Panc1 (cell line): Measurements from ENCODE around the gene MYL2.

Experiments
- POLR2AphosphoS5 ChIP-seq: IDR thresholded peaks from 2 replicates; pipeline ENCODE4 v1.6.1; 2012; ENCODE audit warnings: mild to moderate bottlenecking, low read depth, low read length, moderate library complexity
- SIN3A ChIP-seq: IDR thresholded peaks from 2 replicates; pipeline ENCODE4 v1.6.1; 2012; ENCODE audit warnings: low read depth, mild to moderate bottlenecking, low read length, moderate library complexity, borderline replicate concordance; ENCODE audit not compliant: insufficient read depth
- TCF7L2 ChIP-seq: IDR thresholded peaks from 2 replicates; pipeline ENCODE4 v1.6.1; 2011; ENCODE audit warnings: mild to moderate bottlenecking, low read depth, low read length, inconsistent platforms
- TF ChIP-seq, protein P1 (sequence below): fragments of 450-650 bp; IDR thresholded peaks from 2 replicates; pipeline ENCODE4 v1.5.1; 2017; ENCODE audit warnings: mild to moderate bottlenecking
- TF ChIP-seq, protein P2 (sequence below), 2 experiments: IDR thresholded peaks; 2 replicates each; pipeline ENCODE4 v1.6.1; 2011 to 2012; ENCODE audit warnings: low read depth in 2 of 2, control low read depth in 1 of 2, low read length in 1 of 2, mild to moderate bottlenecking in 1 of 2, moderate library complexity in 1 of 2; ENCODE audit not compliant: insufficient read depth in 1 of 2

DNA sequence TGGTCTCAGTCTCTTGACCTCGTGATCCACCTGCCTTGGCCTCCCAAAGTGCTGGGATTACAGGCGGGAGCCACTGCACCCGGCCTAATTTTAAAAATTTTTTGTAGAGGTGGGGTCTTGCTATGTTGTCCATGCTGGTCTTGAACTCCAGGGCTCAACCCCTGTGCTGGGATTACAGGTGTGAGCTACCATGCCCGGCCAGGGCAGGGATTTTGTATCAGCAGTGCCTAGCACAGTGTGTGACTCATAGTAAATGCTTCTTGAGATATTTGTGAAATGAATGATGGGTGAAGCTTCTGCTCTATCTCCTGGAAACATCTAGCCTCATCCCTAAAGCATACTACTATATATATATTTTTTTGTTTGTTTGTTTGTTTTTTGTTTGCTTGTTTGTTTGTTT is 37.1 kb downstream of the MYL2 start:
- TF ChIP-seq, protein P1, sequence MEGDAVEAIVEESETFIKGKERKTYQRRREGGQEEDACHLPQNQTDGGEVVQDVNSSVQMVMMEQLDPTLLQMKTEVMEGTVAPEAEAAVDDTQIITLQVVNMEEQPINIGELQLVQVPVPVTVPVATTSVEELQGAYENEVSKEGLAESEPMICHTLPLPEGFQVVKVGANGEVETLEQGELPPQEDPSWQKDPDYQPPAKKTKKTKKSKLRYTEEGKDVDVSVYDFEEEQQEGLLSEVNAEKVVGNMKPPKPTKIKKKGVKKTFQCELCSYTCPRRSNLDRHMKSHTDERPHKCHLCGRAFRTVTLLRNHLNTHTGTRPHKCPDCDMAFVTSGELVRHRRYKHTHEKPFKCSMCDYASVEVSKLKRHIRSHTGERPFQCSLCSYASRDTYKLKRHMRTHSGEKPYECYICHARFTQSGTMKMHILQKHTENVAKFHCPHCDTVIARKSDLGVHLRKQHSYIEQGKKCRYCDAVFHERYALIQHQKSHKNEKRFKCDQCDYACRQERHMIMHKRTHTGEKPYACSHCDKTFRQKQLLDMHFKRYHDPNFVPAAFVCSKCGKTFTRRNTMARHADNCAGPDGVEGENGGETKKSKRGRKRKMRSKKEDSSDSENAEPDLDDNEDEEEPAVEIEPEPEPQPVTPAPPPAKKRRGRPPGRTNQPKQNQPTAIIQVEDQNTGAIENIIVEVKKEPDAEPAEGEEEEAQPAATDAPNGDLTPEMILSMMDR = no peak
- TF ChIP-seq POLR2AphosphoS5 (no peak), TCF7L2 (no peak), SIN3A (no peak)
- TF ChIP-seq, protein P2, sequence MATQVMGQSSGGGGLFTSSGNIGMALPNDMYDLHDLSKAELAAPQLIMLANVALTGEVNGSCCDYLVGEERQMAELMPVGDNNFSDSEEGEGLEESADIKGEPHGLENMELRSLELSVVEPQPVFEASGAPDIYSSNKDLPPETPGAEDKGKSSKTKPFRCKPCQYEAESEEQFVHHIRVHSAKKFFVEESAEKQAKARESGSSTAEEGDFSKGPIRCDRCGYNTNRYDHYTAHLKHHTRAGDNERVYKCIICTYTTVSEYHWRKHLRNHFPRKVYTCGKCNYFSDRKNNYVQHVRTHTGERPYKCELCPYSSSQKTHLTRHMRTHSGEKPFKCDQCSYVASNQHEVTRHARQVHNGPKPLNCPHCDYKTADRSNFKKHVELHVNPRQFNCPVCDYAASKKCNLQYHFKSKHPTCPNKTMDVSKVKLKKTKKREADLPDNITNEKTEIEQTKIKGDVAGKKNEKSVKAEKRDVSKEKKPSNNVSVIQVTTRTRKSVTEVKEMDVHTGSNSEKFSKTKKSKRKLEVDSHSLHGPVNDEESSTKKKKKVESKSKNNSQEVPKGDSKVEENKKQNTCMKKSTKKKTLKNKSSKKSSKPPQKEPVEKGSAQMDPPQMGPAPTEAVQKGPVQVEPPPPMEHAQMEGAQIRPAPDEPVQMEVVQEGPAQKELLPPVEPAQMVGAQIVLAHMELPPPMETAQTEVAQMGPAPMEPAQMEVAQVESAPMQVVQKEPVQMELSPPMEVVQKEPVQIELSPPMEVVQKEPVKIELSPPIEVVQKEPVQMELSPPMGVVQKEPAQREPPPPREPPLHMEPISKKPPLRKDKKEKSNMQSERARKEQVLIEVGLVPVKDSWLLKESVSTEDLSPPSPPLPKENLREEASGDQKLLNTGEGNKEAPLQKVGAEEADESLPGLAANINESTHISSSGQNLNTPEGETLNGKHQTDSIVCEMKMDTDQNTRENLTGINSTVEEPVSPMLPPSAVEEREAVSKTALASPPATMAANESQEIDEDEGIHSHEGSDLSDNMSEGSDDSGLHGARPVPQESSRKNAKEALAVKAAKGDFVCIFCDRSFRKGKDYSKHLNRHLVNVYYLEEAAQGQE (IDR thresholded peaks at IDR 0.05; ENCODE audit: insufficient read depth in 1 of 2, low read depth in 2 of 2, low read length in 1 of 2) = no peak
